MCF 10A (cell line): ENCODE measurements around the gene LIN37. TPM values are rescaled to one million over a fixed set of nuclear protein-coding genes. Genes with fewer than 3 reads are reported as not detected.

Experiments
- BruUV-seq: library from RNA; stranded (reverse); fragments of 400-500 nt; replicated peaks from 2 replicates; lab custom pipeline; 2021; lab: Mats Ljungman, UMichigan
- CTCF ChIA-PET: fragments of 300-600 bp; sonication (Branson Sonifier 250); formaldehyde crosslinking; extraction: SDS; loops from one replicate; lab custom pipeline; 2021; ENCODE audit warnings: antibody characterized with exemption, inconsistent platforms; lab: Yijun Ruan, JAX
- POLR2A ChIA-PET: fragments of 300-600, 350-650 bp; sonication (Branson Sonifier 250); formaldehyde crosslinking; extraction: SDS; loops from one replicate; lab custom pipeline; 2020; ENCODE audit warnings: antibody characterized with exemption, inconsistent platforms; lab: Yijun Ruan, JAX
- DNase-seq: peaks from one replicate; pipeline ENCODE4 v3.0.0-alpha.2; 2018; ENCODE audit not compliant: unreplicated experiment
- H3K27ac Mint-ChIP-seq: one replicate; pipeline ENCODE4 v1.8.0; 2022; ENCODE audit warnings: mild to moderate bottlenecking, low read depth, mixed read lengths; ENCODE audit not compliant: unreplicated experiment
- H3K27me3 Mint-ChIP-seq: one replicate; pipeline ENCODE4 v1.8.0; 2022; ENCODE audit warnings: mixed read lengths; ENCODE audit not compliant: insufficient read depth, unreplicated experiment
- H3K36me3 Mint-ChIP-seq: one replicate; pipeline ENCODE4 v1.8.0; 2022; ENCODE audit warnings: mild to moderate bottlenecking, moderate library complexity, mixed read lengths; ENCODE audit not compliant: insufficient read depth, unreplicated experiment
- H3K4me1 Mint-ChIP-seq: one replicate; pipeline ENCODE4 v1.8.0; 2022; ENCODE audit warnings: mixed read lengths; ENCODE audit not compliant: insufficient read depth, unreplicated experiment
- H3K4me3 Mint-ChIP-seq: one replicate; pipeline ENCODE4 v1.8.0; 2022; ENCODE audit warnings: mild to moderate bottlenecking, moderate library complexity, mixed read lengths; ENCODE audit not compliant: unreplicated experiment
- H3K9me3 Mint-ChIP-seq: one replicate; pipeline ENCODE4 v1.8.0; 2022; ENCODE audit warnings: mixed read lengths; ENCODE audit not compliant: unreplicated experiment
- intact Hi-C: fragments of 100-400 bp; cut with micrococcal nuclease; formaldehyde crosslinking; loops from 2 replicates; pipeline ENCODE4 v1.14.1; 2022
- total RNA-seq: library from RNA; stranded (reverse); gene quantifications from 2 replicates; pipeline ENCODE4 v1.2.3, GENCODE V29; 2022
- TF ChIP-seq, protein P1 (sequence below): fragments of 200-600 bp; IDR thresholded peaks from one replicate; pipeline ENCODE4 v1.8.0; 2022; ENCODE audit warnings: antibody characterized with exemption, mild to moderate bottlenecking; ENCODE audit not compliant: unreplicated experiment

Gene LIN37
- total RNA-seq, 1 experiment from 2014 or later: 19.6 TPM

DNA sequence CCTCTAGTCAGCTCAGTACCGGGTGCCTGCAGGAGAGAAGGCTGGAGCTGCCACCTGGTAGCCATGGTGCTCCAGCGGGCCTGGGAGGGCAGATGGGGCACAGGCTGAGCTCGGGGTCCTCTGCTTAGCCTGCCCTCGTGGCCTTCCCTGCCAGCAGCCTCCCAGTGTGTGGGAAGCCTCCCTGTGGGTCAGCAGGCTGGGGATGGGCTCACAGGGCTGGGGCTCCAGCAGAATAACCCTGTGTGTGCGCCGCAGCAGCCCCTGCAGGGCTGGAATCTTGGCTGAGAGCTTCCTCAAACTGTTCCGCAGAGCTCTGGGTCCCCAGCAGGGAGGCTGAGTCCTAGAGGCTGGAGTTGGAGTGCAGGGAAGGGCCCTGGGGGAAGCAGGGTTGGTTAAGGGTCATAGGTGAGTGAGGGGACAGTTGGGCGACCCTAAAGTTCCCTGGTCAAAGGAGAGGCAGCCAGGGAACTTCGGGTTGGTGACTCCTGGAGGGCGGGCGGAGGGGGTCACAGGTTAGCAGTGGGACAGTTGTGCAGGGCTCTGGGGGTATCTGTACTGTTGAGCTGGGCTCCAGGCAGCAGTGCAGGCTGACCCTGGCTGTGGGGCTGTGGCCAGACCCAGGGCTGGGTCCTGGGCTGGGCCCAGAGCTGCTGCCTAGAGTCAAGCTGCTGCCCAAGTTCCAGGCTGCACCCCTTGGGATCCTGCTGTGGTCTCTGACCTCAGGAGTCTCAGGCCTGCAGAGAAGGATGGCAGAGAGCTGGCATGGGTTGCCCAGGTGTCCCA, 41.0 kb downstream of the LIN37 start:
- H3K4me1 Mint-ChIP-seq: no peaks in the 10 kb centered on the region
- no TSS peak for BruUV-seq
- CTCF ChIA-PET: interaction anchor here (0.6 kb wide), 2 partner anchors 104 to 644 kb away, joined by 3 read pairs; no protein-coding TSS in a partner anchor
- no peaks in the 10 kb centered on the region for H3K36me3 Mint-ChIP-seq
- DNase-seq: no peak
- intact Hi-C loops: no loop called here
- TF ChIP-seq, protein P1, sequence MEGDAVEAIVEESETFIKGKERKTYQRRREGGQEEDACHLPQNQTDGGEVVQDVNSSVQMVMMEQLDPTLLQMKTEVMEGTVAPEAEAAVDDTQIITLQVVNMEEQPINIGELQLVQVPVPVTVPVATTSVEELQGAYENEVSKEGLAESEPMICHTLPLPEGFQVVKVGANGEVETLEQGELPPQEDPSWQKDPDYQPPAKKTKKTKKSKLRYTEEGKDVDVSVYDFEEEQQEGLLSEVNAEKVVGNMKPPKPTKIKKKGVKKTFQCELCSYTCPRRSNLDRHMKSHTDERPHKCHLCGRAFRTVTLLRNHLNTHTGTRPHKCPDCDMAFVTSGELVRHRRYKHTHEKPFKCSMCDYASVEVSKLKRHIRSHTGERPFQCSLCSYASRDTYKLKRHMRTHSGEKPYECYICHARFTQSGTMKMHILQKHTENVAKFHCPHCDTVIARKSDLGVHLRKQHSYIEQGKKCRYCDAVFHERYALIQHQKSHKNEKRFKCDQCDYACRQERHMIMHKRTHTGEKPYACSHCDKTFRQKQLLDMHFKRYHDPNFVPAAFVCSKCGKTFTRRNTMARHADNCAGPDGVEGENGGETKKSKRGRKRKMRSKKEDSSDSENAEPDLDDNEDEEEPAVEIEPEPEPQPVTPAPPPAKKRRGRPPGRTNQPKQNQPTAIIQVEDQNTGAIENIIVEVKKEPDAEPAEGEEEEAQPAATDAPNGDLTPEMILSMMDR: no peak
- H3K27ac Mint-ChIP-seq: no peak overlapping the region
- H3K4me3 Mint-ChIP-seq: no peak overlapping the region
- no peaks in the 10 kb centered on the region for H3K27me3 Mint-ChIP-seq
- POLR2A ChIA-PET: no interaction called here
- no peaks in the 10 kb centered on the region for H3K9me3 Mint-ChIP-seq

DNA sequence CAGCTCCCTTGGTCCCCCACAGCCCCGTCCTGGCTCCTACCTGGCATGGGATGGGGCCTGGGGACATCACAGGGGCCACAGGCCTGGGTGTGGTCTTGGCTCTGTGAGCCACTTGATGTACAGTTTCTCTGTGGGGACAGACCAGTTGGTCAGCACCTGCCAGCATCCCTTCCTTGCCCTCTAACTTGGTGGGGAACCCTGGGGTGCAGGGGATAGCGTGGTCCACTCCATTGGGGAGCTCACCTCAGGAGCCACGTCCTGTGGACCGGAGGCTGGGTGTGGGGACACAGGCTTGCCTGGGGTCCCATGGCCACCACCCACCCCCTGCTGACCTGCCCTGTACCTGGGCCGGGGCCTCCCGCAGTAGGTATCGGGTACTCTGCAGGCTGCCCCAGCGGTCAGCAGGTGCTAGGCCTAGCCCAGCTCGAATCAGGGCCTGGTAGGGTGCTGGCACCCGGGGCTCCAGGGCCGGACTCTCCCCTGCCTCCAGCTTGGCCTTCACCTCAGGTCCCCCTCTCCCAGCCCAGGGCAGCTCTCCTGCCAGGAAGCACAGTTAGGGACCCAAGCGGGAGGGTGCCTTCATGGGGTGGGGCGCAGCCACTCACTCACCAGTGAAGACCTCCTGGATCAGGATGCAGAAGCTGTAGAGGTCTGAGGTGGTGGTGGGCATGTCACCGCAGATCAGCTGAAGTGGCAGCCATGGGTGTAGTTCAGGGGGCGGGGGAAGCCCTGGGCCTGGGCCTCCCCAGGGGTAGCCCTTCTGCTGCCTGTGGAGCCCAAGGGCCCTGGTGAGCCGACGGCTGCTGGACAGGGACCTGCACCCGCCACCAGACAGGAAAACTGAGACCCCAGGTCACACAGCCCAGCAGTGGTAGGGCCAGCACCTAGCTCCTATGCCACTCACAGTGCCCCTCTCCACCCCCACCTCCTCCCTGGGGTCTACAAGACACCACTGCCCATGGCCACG, 41.9 kb downstream of the LIN37 start:
- TF ChIP-seq, protein P1: no peak
- intact Hi-C loops: no loop called here

DNA sequence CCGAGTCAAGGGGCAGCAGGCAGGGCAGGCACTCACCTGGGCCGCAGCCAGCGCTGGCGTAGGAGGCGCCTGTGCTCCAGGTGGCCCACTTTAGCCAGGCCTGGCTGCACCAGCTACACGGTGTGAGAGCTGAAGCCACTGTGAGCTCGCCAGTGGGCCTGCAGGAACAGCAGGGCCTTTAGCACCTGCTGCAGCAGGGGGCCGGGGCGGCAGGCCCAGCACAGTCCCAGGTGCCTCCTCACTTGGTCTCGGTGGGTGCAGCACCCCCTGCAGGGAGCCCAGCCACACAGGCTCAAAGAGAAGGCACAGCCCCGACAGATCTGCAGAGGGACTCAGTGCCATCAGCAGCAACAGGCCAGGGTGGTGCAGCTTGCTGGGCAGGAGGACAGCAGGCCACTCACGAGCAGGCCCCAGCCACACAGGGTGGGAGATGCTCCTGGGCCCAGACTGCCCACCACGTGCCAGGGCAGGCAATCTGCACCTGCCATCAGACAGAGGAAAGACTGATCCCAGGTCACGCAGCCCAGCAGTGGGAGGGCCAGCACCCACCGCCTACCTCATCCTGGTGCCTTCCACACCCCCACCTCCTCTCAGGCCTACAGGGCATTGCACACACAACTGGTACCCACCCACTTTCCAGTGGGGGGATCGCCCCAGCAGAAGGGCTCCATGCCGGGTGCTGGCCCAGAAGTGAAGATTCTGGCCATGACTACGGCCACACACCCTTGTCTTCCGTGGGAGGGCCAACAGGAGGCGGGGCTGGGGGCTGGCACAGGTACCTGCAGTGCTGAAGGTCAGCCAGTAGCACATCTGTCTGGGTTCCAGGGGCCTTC, 42.8 kb downstream of the LIN37 start:
- no TSS peak for BruUV-seq
- H3K27ac Mint-ChIP-seq: no peak overlapping the region
- H3K27me3 Mint-ChIP-seq: peaks cover 4% of the 10 kb centered on the region
- no peak overlapping the region for H3K4me3 Mint-ChIP-seq
- TF ChIP-seq, protein P1: no peak
- DNase-seq: no peak
- H3K4me1 Mint-ChIP-seq: no peaks in the 10 kb centered on the region
- CTCF ChIA-PET: no interaction called here
- intact Hi-C loops: no loop called here
- no peaks in the 10 kb centered on the region for H3K36me3 Mint-ChIP-seq
- H3K9me3 Mint-ChIP-seq: no peaks in the 10 kb centered on the region
- POLR2A ChIA-PET: no interaction called here

More for the DNA sequence above, 41.9 kb downstream of the LIN37 start:
- H3K4me3 Mint-ChIP-seq: no peak overlapping the region
- H3K36me3 Mint-ChIP-seq: no peaks in the 10 kb centered on the region
- H3K27me3 Mint-ChIP-seq: no peaks in the 10 kb centered on the region
- H3K4me1 Mint-ChIP-seq: no peaks in the 10 kb centered on the region
- ChIA-PET CTCF (interaction anchor here (0.6 kb wide), 1 partner anchor 103 kb away, joined by 3 read pairs; no protein-coding TSS in a partner anchor), POLR2A (no interaction called here)
- H3K9me3 Mint-ChIP-seq: no peaks in the 10 kb centered on the region
- H3K27ac Mint-ChIP-seq: no peak overlapping the region
- BruUV-seq: no TSS peak
- no peak for DNase-seq
